Measurements from ENCODE around the gene PAX5.

- TF ChIP-seq CTCF (IDR thresholded peaks at IDR 0.05) (no peak), POLR2A (IDR thresholded peaks at IDR 0.05) (no peak)
Observed at GRCh38 chr9:36922548-36922947, 111.5 kb downstream of the PAX5 start.
